DND-41 (cell line): ENCODE results near the gene MYRIP.

ENCODE experiments used
- CTCF ChIP-seq: IDR thresholded peaks from 2 replicates; pipeline ENCODE4 v1.5.1; 2012; ENCODE audit warnings: borderline replicate concordance, low read length, moderate library complexity, mild to moderate bottlenecking; ENCODE audit not compliant: poor library complexity, severe bottlenecking; ENCODE audit errors: extremely low read depth
- EZH2 ChIP-seq: IDR thresholded peaks from 3 replicates; pipeline ENCODE4 v1.6.1; 2012; ENCODE audit warnings: borderline replicate concordance, low read depth, mild to moderate bottlenecking, moderate library complexity, low read length, inconsistent platforms; ENCODE audit not compliant: severe bottlenecking

- TF ChIP-seq CTCF, result no peak
- no peak for TF ChIP-seq EZH2
These were observed 448.7 kb downstream of the MYRIP start for GRCh38 chr3:40258064-40258463.
